Omental fat pad (tissue), 4 donors: ENCODE measurements around the gene MBD4. TPM values are rescaled to one million over a fixed set of nuclear protein-coding genes. Genes with fewer than 3 reads are reported as not detected.

Source experiments
- ATAC-seq: fragments of 150-250 bp; one replicate; pipeline ENCODE4 v1.9.1; 2016; ENCODE audit warnings: mild to moderate bottlenecking, moderate library complexity; ENCODE audit not compliant: low FRiP score
- DNase-seq: peaks from one replicate; pipeline ENCODE4 v3.0.0-alpha.2; 2019; ENCODE audit warnings: low spot score
- CTCF ChIP-seq, 3 donors: fragments of 450-650 bp; IDR thresholded peaks; one replicate each; pipeline ENCODE4 v1.5.1; 2016 to 2017; ENCODE audit warnings: antibody characterized with exemption in 3 of 3, mild to moderate bottlenecking in 3 of 3, moderate library complexity in 2 of 3
- total RNA-seq, 4 donors: library from RNA; depleted of rRNA; stranded (reverse); fragments of >200 nt; gene quantifications; one replicate each; pipeline ENCODE4 v1.1.0, GENCODE V29; 2016

The MBD4 gene
- total RNA-seq, 4 donors from 2014 or later = 15.6 to 29.3 (median 27.8) TPM

GRCh38 chr3:129473067-129473768 is 33.5 kb upstream of the MBD4 start:
- DNase-seq (no peak), ATAC-seq (no peak)
- no peak for TF ChIP-seq CTCF (IDR thresholded peaks at IDR 0.05)

GRCh38 chr3:129470861-129471260 is 31.1 kb upstream of the MBD4 start:
- no peak for ATAC-seq
- DNase-seq = no peak
- TF ChIP-seq CTCF (IDR thresholded peaks at IDR 0.05) = no peak

GRCh38 chr3:129469026-129469425 is 29.3 kb upstream of the MBD4 start:
- DNase-seq (no peak), ATAC-seq (no peak)
- no peak for TF ChIP-seq CTCF (IDR thresholded peaks at IDR 0.05)

GRCh38 chr3:129467932-129468331 is 28.2 kb upstream of the MBD4 start:
- ATAC-seq (no peak), DNase-seq (no peak)
- no peak for TF ChIP-seq CTCF (IDR thresholded peaks at IDR 0.05)

GRCh38 chr3:129463716-129464115 is 24.0 kb upstream of the MBD4 start:
- no peak for TF ChIP-seq CTCF (IDR thresholded peaks at IDR 0.05)
- ATAC-seq (no peak), DNase-seq (no peak)

- DNase-seq (no peak), ATAC-seq (no peak)
- no peak for TF ChIP-seq CTCF (IDR thresholded peaks at IDR 0.05)
Measured at GRCh38 chr3:129463094-129463493, 23.3 kb upstream of the MBD4 start.

- ATAC-seq (no peak), DNase-seq (no peak)
- no peak for TF ChIP-seq CTCF (IDR thresholded peaks at IDR 0.05)
Measured at GRCh38 chr3:129462361-129462968, 22.7 kb upstream of the MBD4 start.
